HepG2 (cell line): ENCODE data around the gene TEX9. TPM values are rescaled to one million over a fixed set of nuclear protein-coding genes. Genes with fewer than 3 reads are reported as not detected.

ENCODE experiments used
- AGO2 ChIP-seq: fragments of 200-400 bp; formaldehyde crosslinking; optimal IDR thresholded peaks from 2 replicates; pipeline ENCODE3; 2017; ENCODE audit warnings: mild to moderate bottlenecking, low read depth, low read length, moderate library complexity
- CENPT ChIP-seq: sonication (generic); formaldehyde crosslinking; IDR thresholded peaks from 2 replicates; pipeline ENCODE4 v1.8.0; 2022; ENCODE audit warnings: low read depth, mild to moderate bottlenecking, moderate library complexity, missing genetic modification reagents
- EEA1 ChIP-seq: sonication (generic); formaldehyde crosslinking; IDR thresholded peaks from 2 replicates; pipeline ENCODE4 v1.5.1; 2020; ENCODE audit warnings: mild to moderate bottlenecking, missing genetic modification reagents, borderline replicate concordance
- ELF3 ChIP-seq: IDR thresholded peaks from 2 replicates; pipeline ENCODE4 v1.6.1; 2016; ENCODE audit warnings: missing genetic modification reagents, missing compliant biosample characterization
- FOSL1 ChIP-seq: sonication (generic); formaldehyde crosslinking; IDR thresholded peaks from 2 replicates; pipeline ENCODE4 v1.9.0; 2021; ENCODE audit warnings: missing genetic modification reagents, borderline replicate concordance
- HNRNPL ChIP-seq: fragments of 200-400 bp; formaldehyde crosslinking; IDR thresholded peaks from 2 replicates; pipeline ENCODE4 v1.6.1; 2017; ENCODE audit warnings: mild to moderate bottlenecking, low read depth, low read length
- ISL2 ChIP-seq: sonication (generic); formaldehyde crosslinking; IDR thresholded peaks from 2 replicates; pipeline ENCODE4 v1.5.0; 2020; ENCODE audit warnings: missing genetic modification reagents
- MIER2 ChIP-seq: IDR thresholded peaks from 2 replicates; pipeline ENCODE4 v1.6.1; 2016; ENCODE audit warnings: missing biosample characterization, missing genetic modification reagents
- MTF2 ChIP-seq: sonication (generic); formaldehyde crosslinking; IDR thresholded peaks from 2 replicates; pipeline ENCODE4 v1.5.0; 2020; ENCODE audit warnings: missing genetic modification reagents, borderline replicate concordance
- PLRG1 ChIP-seq: fragments of 450-650 bp; conservative IDR thresholded peaks from 2 replicates; pipeline ENCODE4 v1.6.1; 2016
- SP1 ChIP-seq, 2 experiments: fragments of 450-650 bp in 1 of 2; sonication (generic) in 1 of 2; formaldehyde crosslinking in 1 of 2; IDR thresholded peaks; 2 replicates each; pipeline versions ENCODE4 v1.4.0 to v1.6.1; 2016 to 2020; ENCODE audit warnings: missing genetic modification reagents in 1 of 2
- ZBTB8A ChIP-seq: sonication (generic); formaldehyde crosslinking; IDR thresholded peaks from 2 replicates; pipeline ENCODE4 v1.4.0; 2020; ENCODE audit warnings: mild to moderate bottlenecking, low read depth, missing genetic modification reagents, borderline replicate concordance
- ZMAT3 ChIP-seq: sonication (generic); formaldehyde crosslinking; conservative IDR thresholded peaks from 2 replicates; pipeline ENCODE4 v1.7.0; 2021; ENCODE audit warnings: missing genetic modification reagents
- ZNF142 ChIP-seq: sonication (generic); formaldehyde crosslinking; IDR thresholded peaks from 2 replicates; pipeline ENCODE4 v1.4.0; 2020; ENCODE audit warnings: missing genetic modification reagents
- ZNF331 ChIP-seq: sonication (generic); formaldehyde crosslinking; IDR thresholded peaks from 2 replicates; pipeline ENCODE4 v1.4.0; 2020; ENCODE audit warnings: missing genetic modification reagents
- ZNF343 ChIP-seq: sonication (generic); formaldehyde crosslinking; IDR thresholded peaks from 2 replicates; pipeline ENCODE4 v1.4.0; 2020; ENCODE audit warnings: mild to moderate bottlenecking, missing genetic modification reagents
- ZNF569 ChIP-seq: sonication (generic); formaldehyde crosslinking; IDR thresholded peaks from 2 replicates; pipeline ENCODE4 v1.5.0; 2020; ENCODE audit warnings: mild to moderate bottlenecking, missing genetic modification reagents, moderate library complexity, borderline replicate concordance
- ZNF777 ChIP-seq: sonication (generic); formaldehyde crosslinking; IDR thresholded peaks from 2 replicates; pipeline ENCODE4 v1.4.0; 2020; ENCODE audit warnings: missing genetic modification reagents
- polyA plus RNA-seq, 8 experiments: library from polyadenylated mRNA; depleted of rRNA in 3 of 8; stranded (reverse) in 7 of 8; unstranded in 1 of 8; fragments of >200 nt; fragmentation: Illumina TruSeq in 4 of 8; extraction: Trizol in 4 of 8; gene quantifications; 2 replicates each; pipeline versions ENCODE4 v1.2.1 to v1.2.3, GENCODE V29; 2011 to 2016; ENCODE audit warnings: low read depth in 4 of 8, missing spikeins in 1 of 8, mixed read lengths in 1 of 8; ENCODE audit not compliant: insufficient read depth in 1 of 8
- total RNA-seq, 5 experiments: library from RNA; depleted of rRNA; stranded (reverse); fragments of >200 nt; fragmentation: Illumina TruSeq; extraction: Trizol; gene quantifications; 2 replicates each; pipeline ENCODE4 v1.2.3, GENCODE V29; 2016; ENCODE audit warnings: low read depth in 1 of 5
- TF ChIP-seq, protein P1 (sequence below): sonication (generic); formaldehyde crosslinking; conservative IDR thresholded peaks from 2 replicates; pipeline ENCODE4 v1.8.0; 2022; ENCODE audit warnings: mild to moderate bottlenecking, moderate library complexity, missing genetic modification reagents
- TF ChIP-seq, protein P2 (sequence below): sonication (generic); formaldehyde crosslinking; IDR thresholded peaks from 2 replicates; pipeline ENCODE4 v1.4.0; 2020; ENCODE audit warnings: mild to moderate bottlenecking, missing genetic modification reagents

TEX9 gene
- total and polyA plus RNA-seq, 2 of the 13 experiments (the other 11 are each of a cell fraction or from before 2014, with no cell fraction given), result 0.82 to 6.9 TPM

GRCh38 chr15:56365075-56365711, at the start of gene TEX9 (continued):
- TF ChIP-seq ZNF142 (CRISPR knock-in tag), result peak; percentile 81
- TF ChIP-seq AGO2, result no peak
- no peak for TF ChIP-seq MIER2 (CRISPR knock-in tag)
- TF ChIP-seq, protein P1, sequence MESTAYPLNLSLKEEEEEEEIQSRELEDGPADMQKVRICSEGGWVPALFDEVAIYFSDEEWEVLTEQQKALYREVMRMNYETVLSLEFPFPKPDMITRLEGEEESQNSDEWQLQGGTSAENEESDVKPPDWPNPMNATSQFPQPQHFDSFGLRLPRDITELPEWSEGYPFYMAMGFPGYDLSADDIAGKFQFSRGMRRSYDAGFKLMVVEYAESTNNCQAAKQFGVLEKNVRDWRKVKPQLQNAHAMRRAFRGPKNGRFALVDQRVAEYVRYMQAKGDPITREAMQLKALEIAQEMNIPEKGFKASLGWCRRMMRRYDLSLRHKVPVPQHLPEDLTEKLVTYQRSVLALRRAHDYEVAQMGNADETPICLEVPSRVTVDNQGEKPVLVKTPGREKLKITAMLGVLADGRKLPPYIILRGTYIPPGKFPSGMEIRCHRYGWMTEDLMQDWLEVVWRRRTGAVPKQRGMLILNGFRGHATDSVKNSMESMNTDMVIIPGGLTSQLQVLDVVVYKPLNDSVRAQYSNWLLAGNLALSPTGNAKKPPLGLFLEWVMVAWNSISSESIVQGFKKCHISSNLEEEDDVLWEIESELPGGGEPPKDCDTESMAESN, result 0 out of 2 replicates have a peak, but pooled peaks have one; percentile 19
- TF ChIP-seq HNRNPL, result no peak
- no peak for TF ChIP-seq PLRG1
- TF ChIP-seq ELF3 (CRISPR knock-in tag), result peak; percentile 23; the same call in 1 of the 2 replicates
- no peak for TF ChIP-seq ZMAT3 (CRISPR knock-in tag)
- TF ChIP-seq ZNF343, result no peak
- TF ChIP-seq ISL2, result peak; percentile 29; the same call in 1 of the 2 replicates
- TF ChIP-seq FOSL1 (CRISPR knock-in tag), result no peak
- TF ChIP-seq SP1 (IDR thresholded peaks at IDR 0.05), result no peak
- no peak for TF ChIP-seq SP1 (CRISPR knock-in tag; IDR thresholded peaks at IDR 0.05)
- TF ChIP-seq ZBTB8A (CRISPR knock-in tag), result no peak
- no peak for TF ChIP-seq MTF2 (CRISPR knock-in tag)
- no peak for TF ChIP-seq ZNF569
- TF ChIP-seq ZNF331 (CRISPR knock-in tag), result no peak
- no peak for TF ChIP-seq EEA1 (CRISPR knock-in tag)
- TF ChIP-seq, protein P2, sequence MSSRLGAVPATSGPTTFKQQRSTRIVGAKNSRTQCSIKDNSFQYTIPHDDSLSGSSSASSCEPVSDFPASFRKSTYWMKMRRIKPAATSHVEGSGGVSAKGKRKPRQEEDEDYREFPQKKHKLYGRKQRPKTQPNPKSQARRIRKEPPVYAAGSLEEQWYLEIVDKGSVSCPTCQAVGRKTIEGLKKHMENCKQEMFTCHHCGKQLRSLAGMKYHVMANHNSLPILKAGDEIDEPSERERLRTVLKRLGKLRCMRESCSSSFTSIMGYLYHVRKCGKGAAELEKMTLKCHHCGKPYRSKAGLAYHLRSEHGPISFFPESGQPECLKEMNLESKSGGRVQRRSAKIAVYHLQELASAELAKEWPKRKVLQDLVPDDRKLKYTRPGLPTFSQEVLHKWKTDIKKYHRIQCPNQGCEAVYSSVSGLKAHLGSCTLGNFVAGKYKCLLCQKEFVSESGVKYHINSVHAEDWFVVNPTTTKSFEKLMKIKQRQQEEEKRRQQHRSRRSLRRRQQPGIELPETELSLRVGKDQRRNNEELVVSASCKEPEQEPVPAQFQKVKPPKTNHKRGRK, result no peak
- TF ChIP-seq ZNF777, result no peak
- TF ChIP-seq CENPT, result no peak
